ENCODE data around the gene PACRG.

DNA sequence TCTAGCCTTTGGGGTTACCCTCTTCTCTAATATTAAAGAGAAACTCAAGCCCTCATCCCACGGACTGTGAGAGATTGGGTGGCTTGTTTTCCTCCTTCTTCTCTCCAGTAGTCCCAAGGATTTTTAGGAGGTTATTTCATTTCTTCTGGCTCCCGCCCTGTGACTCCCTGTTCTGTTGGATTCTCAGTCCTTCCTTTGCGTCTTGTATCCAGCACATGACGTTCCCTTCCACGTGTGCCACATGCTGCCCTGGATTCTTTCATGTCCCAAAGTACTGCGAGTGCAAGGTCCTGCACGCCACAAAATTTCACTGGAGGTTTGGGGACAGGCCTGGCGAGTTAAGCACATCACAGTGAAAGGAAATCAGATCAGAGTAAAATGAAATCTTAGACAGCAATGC lies 213.4 kb downstream of the PACRG start:
- no peak for TF ChIP-seq EZH2phosphoT487 (IDR thresholded peaks at IDR 0.05; ENCODE audit: borderline replicate concordance, low read depth, low read length)
- TF ChIP-seq, protein P1, sequence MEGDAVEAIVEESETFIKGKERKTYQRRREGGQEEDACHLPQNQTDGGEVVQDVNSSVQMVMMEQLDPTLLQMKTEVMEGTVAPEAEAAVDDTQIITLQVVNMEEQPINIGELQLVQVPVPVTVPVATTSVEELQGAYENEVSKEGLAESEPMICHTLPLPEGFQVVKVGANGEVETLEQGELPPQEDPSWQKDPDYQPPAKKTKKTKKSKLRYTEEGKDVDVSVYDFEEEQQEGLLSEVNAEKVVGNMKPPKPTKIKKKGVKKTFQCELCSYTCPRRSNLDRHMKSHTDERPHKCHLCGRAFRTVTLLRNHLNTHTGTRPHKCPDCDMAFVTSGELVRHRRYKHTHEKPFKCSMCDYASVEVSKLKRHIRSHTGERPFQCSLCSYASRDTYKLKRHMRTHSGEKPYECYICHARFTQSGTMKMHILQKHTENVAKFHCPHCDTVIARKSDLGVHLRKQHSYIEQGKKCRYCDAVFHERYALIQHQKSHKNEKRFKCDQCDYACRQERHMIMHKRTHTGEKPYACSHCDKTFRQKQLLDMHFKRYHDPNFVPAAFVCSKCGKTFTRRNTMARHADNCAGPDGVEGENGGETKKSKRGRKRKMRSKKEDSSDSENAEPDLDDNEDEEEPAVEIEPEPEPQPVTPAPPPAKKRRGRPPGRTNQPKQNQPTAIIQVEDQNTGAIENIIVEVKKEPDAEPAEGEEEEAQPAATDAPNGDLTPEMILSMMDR (conservative IDR thresholded peaks at IDR 0.05; ENCODE audit: low read length) = no peak

Data from OCI-LY7 (cell line).